Fibroblast of the aortic adventitia (primary cell): ENCODE measurements around the gene TBCK. TPM values are rescaled to one million over a fixed set of nuclear protein-coding genes. Genes with fewer than 3 reads are reported as not detected.

Source experiments
- DNase-seq: peaks from one replicate; pipeline ENCODE4 v3.0.0-alpha.2; 2010; ENCODE audit warnings: low read depth
- H3K4me3 ChIP-seq: 2 replicates; pipeline ENCODE4 v1.5.1; 2011; ENCODE audit warnings: low read depth, mild to moderate bottlenecking, control low read depth, low read length, moderate library complexity
- total RNA-seq: library from RNA; depleted of rRNA; stranded (reverse); fragments of >200 nt; gene quantifications from 2 replicates; pipeline ENCODE4 v1.2.3, GENCODE V29; 2012; ENCODE audit warnings: low replicate concordance
- TF ChIP-seq, protein P1 (sequence below): IDR thresholded peaks from 2 replicates; pipeline ENCODE4 v1.5.1; 2011; ENCODE audit warnings: mild to moderate bottlenecking, low read length, control low read depth, inconsistent platforms; ENCODE audit not compliant: insufficient read depth

TBCK gene
- total RNA-seq, 1 donor: 59.7 TPM

- no peak overlapping the region for H3K4me3 ChIP-seq
- no peak for DNase-seq
- TF ChIP-seq, protein P1, sequence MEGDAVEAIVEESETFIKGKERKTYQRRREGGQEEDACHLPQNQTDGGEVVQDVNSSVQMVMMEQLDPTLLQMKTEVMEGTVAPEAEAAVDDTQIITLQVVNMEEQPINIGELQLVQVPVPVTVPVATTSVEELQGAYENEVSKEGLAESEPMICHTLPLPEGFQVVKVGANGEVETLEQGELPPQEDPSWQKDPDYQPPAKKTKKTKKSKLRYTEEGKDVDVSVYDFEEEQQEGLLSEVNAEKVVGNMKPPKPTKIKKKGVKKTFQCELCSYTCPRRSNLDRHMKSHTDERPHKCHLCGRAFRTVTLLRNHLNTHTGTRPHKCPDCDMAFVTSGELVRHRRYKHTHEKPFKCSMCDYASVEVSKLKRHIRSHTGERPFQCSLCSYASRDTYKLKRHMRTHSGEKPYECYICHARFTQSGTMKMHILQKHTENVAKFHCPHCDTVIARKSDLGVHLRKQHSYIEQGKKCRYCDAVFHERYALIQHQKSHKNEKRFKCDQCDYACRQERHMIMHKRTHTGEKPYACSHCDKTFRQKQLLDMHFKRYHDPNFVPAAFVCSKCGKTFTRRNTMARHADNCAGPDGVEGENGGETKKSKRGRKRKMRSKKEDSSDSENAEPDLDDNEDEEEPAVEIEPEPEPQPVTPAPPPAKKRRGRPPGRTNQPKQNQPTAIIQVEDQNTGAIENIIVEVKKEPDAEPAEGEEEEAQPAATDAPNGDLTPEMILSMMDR: no peak
Measured at GRCh38 chr4:106338671-106339070, 22.7 kb upstream of the TBCK start.

- DNase-seq: no peak
- H3K4me3 ChIP-seq: no peak overlapping the region
- TF ChIP-seq, protein P1: no peak
Measured at GRCh38 chr4:106337916-106338315, 21.9 kb upstream of the TBCK start.

- no peak for DNase-seq
- no peak overlapping the region for H3K4me3 ChIP-seq
- TF ChIP-seq, protein P1: no peak
Measured at GRCh38 chr4:106336618-106337017, 20.6 kb upstream of the TBCK start.

DNA sequence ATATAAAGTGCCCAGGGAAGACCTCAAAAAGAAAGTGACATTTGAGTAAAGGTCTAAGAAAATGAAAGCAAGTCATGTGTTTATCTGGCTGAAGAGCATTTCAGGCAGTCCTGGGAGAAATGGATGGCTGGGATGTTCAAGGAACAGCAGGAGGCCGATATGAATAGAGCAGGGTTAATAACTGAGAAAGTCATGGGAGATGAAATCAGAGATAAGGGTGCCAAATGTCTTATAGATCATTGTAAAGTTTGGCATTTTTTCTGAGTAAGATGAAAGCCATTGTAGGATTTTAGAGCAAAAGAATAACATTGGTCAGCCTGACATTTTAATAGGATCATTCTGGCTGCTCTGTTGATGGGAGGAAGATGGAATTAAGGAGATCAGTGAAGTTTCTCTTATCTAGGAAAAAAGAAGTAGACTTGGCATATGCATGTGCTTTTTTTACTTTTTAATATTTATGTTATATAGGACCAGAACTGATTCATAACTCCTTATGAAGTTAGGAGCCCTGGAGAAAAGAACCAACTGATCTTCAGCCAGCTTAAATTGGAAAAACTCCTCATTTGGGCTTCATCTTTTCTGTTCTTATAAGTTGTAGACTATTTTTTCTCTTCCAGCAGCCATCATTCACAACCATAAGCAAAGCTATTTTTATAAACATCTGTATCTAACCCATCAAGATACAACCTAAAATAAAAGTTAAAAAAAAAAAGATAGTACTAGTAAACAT, 18.9 kb upstream of the TBCK start:
- TF ChIP-seq, protein P1: no peak
- DNase-seq: no peak

DNA sequence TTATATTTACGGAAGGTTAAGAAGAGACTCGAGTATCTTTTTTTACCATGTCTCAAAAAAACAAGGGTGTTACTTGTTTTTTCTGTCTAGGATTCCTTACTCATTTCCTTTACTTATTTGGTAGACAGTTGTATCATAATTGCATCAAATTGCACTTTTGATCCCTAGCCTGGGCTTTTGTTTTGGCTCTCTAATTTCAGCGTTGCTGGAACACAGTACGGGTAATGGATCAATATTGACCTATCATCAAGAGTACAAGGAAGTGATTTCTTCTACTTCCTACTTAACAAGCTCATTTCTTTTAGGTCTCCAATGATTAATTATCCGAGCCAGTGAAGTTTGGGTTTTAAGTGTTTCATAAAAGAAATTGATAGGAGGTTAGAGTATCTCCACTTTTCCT, 17.2 kb upstream of the TBCK start:
- TF ChIP-seq, protein P1: no peak
- DNase-seq: no peak
- no peak overlapping the region for H3K4me3 ChIP-seq

More for the DNA sequence above, 18.9 kb upstream of the TBCK start:
- no peak overlapping the region for H3K4me3 ChIP-seq

DNA sequence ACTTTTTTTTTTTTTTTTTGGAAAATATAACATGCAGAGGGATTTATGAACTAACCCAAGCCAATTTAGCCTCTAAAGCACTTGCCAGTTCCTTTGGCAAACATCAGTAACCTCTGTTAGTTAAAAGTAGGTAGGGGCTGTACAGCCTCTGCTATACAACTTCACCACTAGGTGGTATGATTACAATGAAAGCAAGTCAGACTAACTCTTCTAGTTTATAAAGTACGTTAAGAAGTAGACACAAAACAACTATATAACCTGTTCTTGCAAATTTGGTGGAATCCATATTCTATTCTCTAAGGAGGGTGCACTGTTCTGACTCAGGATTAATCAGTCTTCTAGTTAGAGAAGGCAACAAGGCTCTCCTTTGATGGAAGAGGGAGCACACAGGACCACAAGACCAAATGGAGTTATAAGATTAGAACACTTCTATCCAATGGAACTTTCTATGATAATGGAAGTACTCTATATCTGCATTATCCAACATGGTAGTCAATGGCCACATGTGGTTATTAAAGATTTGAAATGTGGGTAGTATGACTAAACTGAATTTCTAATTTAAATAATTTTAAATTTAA, 13.1 kb upstream of the TBCK start:
- peak; percentile 70 for DNase-seq
- TF ChIP-seq, protein P1: peak; percentile 83
- no peak overlapping the region for H3K4me3 ChIP-seq
